ENCODE results near the gene KIF25.

DNA sequence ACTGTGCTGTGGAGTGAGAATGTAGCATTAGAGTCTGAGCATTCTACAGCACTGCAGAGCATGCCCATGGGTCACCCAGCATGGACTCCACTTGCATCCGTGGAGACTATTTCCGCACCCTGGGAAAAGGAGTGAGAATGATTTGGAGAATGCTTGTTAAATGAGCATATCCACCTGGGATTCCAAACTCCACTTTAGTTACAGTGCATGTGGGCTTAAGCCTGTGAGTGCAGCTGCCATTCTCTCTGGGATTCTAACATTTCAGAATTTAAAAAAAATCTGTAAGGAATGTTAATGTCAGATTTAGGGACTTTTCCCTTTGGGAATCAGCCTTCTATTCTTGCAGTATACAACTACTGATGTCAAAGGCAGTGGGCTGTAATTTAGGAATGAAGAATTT lies 33.4 kb downstream of the KIF25 start:
- TF ChIP-seq CTCF (IDR thresholded peaks at IDR 0.05) (no peak), EP300 (IDR thresholded peaks at IDR 0.05) (no peak)
